PC-3 (cell line): ENCODE measurements around the gene TC2N. TPM values are rescaled to one million over a fixed set of nuclear protein-coding genes. Genes with fewer than 3 reads are reported as not detected.

Experiments used
- ATAC-seq: fragments of 200-7000 bp; cut with Tn5 transposase; 2 replicates; pipeline ENCODE4 v1.9.1; 2020; ENCODE audit warnings: mild to moderate bottlenecking, moderate library complexity
- BruUV-seq: library from RNA; stranded (reverse); fragments of 400-500 nt; replicated peaks from 2 replicates; lab custom pipeline; 2021; lab: Mats Ljungman, UMichigan
- CTCF ChIA-PET: fragments of 300-600 bp; sonication (Branson Sonifier 250); formaldehyde crosslinking; loops from one replicate; lab custom pipeline; 2022; ENCODE audit warnings: antibody characterized with exemption; lab: Charles Lee
- POLR2A ChIA-PET: fragments of 300-600 bp; sonication (Branson Sonifier 250); formaldehyde crosslinking; loops from one replicate; lab custom pipeline; 2022; ENCODE audit warnings: antibody characterized with exemption; ENCODE audit not compliant: unreplicated experiment; lab: Charles Lee
- DNase-seq: peaks from one replicate; pipeline ENCODE4 v3.0.0-alpha.2; 2015
- H2AFZ ChIP-seq: fragments of 300-600 bp; sonication (generic); 2 replicates; pipeline ENCODE4 v1.6.0; 2016; ENCODE audit warnings: antibody characterized with exemption, low read length
- H3F3A ChIP-seq: fragments of 300-600 bp; sonication (generic); one replicate; pipeline ENCODE4 v1.6.0; 2017; ENCODE audit warnings: antibody characterized with exemption, low read length, control low read depth, mild to moderate bottlenecking; ENCODE audit not compliant: unreplicated experiment
- H3K27ac ChIP-seq: fragments of 300-600 bp; sonication (generic); 2 replicates; pipeline ENCODE4 v1.5.1; 2016; ENCODE audit warnings: mild to moderate bottlenecking, low read length
- H3K27me3 ChIP-seq: fragments of 300-600 bp; sonication (generic); 2 replicates; pipeline ENCODE4 v1.6.1; 2016; ENCODE audit warnings: low read length, mixed read lengths
- H3K36me3 ChIP-seq: fragments of 300-600 bp; sonication (generic); 2 replicates; pipeline ENCODE4 v1.6.1; 2016; ENCODE audit warnings: low read depth, mixed run types, low read length, mixed read lengths
- H3K4me1 ChIP-seq: fragments of 300-600 bp; sonication (generic); 2 replicates; pipeline ENCODE4 v1.5.1; 2016; ENCODE audit warnings: low read length; ENCODE audit not compliant: insufficient read depth
- H3K4me2 ChIP-seq: fragments of 300-600 bp; sonication (generic); 2 replicates; pipeline ENCODE4 v1.6.0; 2016; ENCODE audit warnings: low read length
- H3K4me3 ChIP-seq: fragments of 300-600 bp; sonication (generic); 2 replicates; pipeline ENCODE4 v1.5.1; 2016; ENCODE audit warnings: mild to moderate bottlenecking, low read length, mixed read lengths
- H3K79me2 ChIP-seq: fragments of 300-600 bp; sonication (generic); 2 replicates; pipeline ENCODE4 v1.6.1; 2017; ENCODE audit warnings: low read length, mixed read lengths
- H3K9ac ChIP-seq: fragments of 300-600 bp; sonication (generic); 2 replicates; pipeline ENCODE4 v1.6.0; 2016; ENCODE audit warnings: mild to moderate bottlenecking, low read length
- H3K9me2 ChIP-seq: fragments of 300-600 bp; sonication (generic); replicated peaks from 2 replicates; pipeline ENCODE4 v1.6.1; 2016; ENCODE audit warnings: mixed run types, low read length, mixed read lengths
- H3K9me3 ChIP-seq: fragments of 300-600 bp; sonication (generic); 2 replicates; pipeline ENCODE4 v1.6.1; 2016; ENCODE audit warnings: low read length, mixed read lengths
- H4K20me1 ChIP-seq: fragments of 300-600 bp; sonication (generic); 2 replicates; pipeline ENCODE4 v1.6.1; 2016; ENCODE audit warnings: low read length, mixed read lengths
- EZH2 ChIP-seq: fragments of 300-600 bp; sonication (generic); IDR thresholded peaks from one replicate; pipeline ENCODE4 v1.6.1; 2017; ENCODE audit warnings: antibody characterized with exemption, mild to moderate bottlenecking, low read length; ENCODE audit not compliant: unreplicated experiment
- EZH2phosphoT487 ChIP-seq: fragments of 300-600 bp; sonication (generic); IDR thresholded peaks from 2 replicates; pipeline ENCODE4 v1.6.1; 2018; ENCODE audit warnings: mild to moderate bottlenecking, antibody characterized with exemption, low read length, borderline replicate concordance
- intact Hi-C: fragments of 100-400 bp; cut with micrococcal nuclease; formaldehyde crosslinking; loops from 2 replicates; pipeline ENCODE4 v1.9.0; 2023
- total RNA-seq: library from RNA; depleted of rRNA; stranded (reverse); fragments of >200 nt; gene quantifications from 2 replicates; pipeline ENCODE4 v1.2.3, GENCODE V29; 2014
- TF ChIP-seq, protein P1 (sequence below): fragments of 300-600 bp; sonication (generic); conservative IDR thresholded peaks from 2 replicates; pipeline ENCODE4 v1.5.1; 2017; ENCODE audit warnings: antibody characterized with exemption, low read depth, mild to moderate bottlenecking, low read length

The TC2N gene
- total RNA-seq, 1 experiment from 2014 or later, result 6.2 TPM

DNA sequence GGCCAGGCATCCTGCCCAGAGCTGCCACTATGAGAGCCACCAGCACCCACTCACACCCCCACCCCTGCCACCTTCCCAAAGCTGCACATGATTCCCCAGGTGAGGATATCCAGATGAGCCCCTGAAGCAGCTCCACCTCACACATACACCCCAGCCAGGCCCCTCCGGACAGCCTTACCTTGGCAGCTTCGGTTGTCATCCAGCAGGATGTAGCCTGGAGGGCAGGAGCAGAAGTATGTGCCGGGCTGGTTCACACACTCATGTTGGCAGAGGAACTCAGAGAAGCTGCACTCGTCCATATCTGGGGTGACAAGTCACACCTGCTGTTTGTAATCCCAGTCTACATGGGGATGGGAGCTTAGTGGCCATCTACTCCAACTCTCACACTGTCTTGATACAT, 15.4 kb upstream of the TC2N start:
- Histone ChIP-seq H2AFZ (no peak overlapping the region), H3K27ac (no peak overlapping the region), H3K9me2 (no peaks in the 10 kb centered on the region), H3K79me2 (no peaks in the 10 kb centered on the region), H3K9ac (no peak overlapping the region), H3K4me1 (peaks cover 5% of the 10 kb centered on the region), H4K20me1 (no peaks in the 10 kb centered on the region), H3K4me2 (no peak overlapping the region), H3K36me3 (no peaks in the 10 kb centered on the region), H3F3A (no peaks in the 10 kb centered on the region), H3K4me3 (no peak overlapping the region), H3K9me3 (no peaks in the 10 kb centered on the region), H3K27me3 (no peaks in the 10 kb centered on the region)
- intact Hi-C loops, result no loop called here
- DNase-seq (no peak), ATAC-seq (no peak)
- ChIA-PET POLR2A (no interaction called here), CTCF (no interaction called here)
- no peak for TF ChIP-seq EZH2phosphoT487
- no TSS peak for BruUV-seq

GRCh38 chr14:91882369-91882768, 15.0 kb upstream of the TC2N start:
- H3K36me3 ChIP-seq, result no peaks in the 10 kb centered on the region
- no TSS peak for BruUV-seq
- H3K4me2 ChIP-seq, result no peak overlapping the region
- H3K9me3 ChIP-seq, result no peaks in the 10 kb centered on the region
- no peaks in the 10 kb centered on the region for H3K9me2 ChIP-seq
- no peaks in the 10 kb centered on the region for H3K79me2 ChIP-seq
- ChIA-PET POLR2A (no interaction called here), CTCF (no interaction called here)
- DNase-seq (no peak), ATAC-seq (no peak)
- H3K9ac ChIP-seq, result no peak overlapping the region
- no peak overlapping the region for H2AFZ ChIP-seq
- TF ChIP-seq, protein P1, sequence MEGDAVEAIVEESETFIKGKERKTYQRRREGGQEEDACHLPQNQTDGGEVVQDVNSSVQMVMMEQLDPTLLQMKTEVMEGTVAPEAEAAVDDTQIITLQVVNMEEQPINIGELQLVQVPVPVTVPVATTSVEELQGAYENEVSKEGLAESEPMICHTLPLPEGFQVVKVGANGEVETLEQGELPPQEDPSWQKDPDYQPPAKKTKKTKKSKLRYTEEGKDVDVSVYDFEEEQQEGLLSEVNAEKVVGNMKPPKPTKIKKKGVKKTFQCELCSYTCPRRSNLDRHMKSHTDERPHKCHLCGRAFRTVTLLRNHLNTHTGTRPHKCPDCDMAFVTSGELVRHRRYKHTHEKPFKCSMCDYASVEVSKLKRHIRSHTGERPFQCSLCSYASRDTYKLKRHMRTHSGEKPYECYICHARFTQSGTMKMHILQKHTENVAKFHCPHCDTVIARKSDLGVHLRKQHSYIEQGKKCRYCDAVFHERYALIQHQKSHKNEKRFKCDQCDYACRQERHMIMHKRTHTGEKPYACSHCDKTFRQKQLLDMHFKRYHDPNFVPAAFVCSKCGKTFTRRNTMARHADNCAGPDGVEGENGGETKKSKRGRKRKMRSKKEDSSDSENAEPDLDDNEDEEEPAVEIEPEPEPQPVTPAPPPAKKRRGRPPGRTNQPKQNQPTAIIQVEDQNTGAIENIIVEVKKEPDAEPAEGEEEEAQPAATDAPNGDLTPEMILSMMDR, result no peak
- TF ChIP-seq EZH2, result no peak
- no peak for TF ChIP-seq EZH2phosphoT487
- H3K4me3 ChIP-seq, result no peak overlapping the region
- peaks cover 5% of the 10 kb centered on the region for H3K4me1 ChIP-seq
- intact Hi-C loops, result no loop called here
- no peaks in the 10 kb centered on the region for H3K27me3 ChIP-seq
- no peaks in the 10 kb centered on the region for H4K20me1 ChIP-seq
- H3F3A ChIP-seq, result no peaks in the 10 kb centered on the region
- no peak overlapping the region for H3K27ac ChIP-seq

- no peaks in the 10 kb centered on the region for H3K9me2 ChIP-seq
- intact Hi-C loops, result no loop called here
- ChIA-PET CTCF (no interaction called here), POLR2A (no interaction called here)
- H3K4me3 ChIP-seq, result no peak overlapping the region
- no peak overlapping the region for H3K4me2 ChIP-seq
- DNase-seq, result no peak
- H3K79me2 ChIP-seq, result no peaks in the 10 kb centered on the region
- BruUV-seq, result no TSS peak
- H2AFZ ChIP-seq, result no peak overlapping the region
- H3K36me3 ChIP-seq, result no peaks in the 10 kb centered on the region
- no peak for ATAC-seq
- 0 out of 2 replicates have a peak, but pooled peaks cover 7% of the 10 kb centered on the region for H3K27me3 ChIP-seq
- H4K20me1 ChIP-seq, result no peaks in the 10 kb centered on the region
- peaks cover 5% of the 10 kb centered on the region for H3K4me1 ChIP-seq
- no peaks in the 10 kb centered on the region for H3K9me3 ChIP-seq
- no peak for TF ChIP-seq EZH2
- TF ChIP-seq EZH2phosphoT487, result no peak
- TF ChIP-seq, protein P1, result no peak
- no peaks in the 10 kb centered on the region for H3F3A ChIP-seq
- H3K27ac ChIP-seq, result no peak overlapping the region
- no peak overlapping the region for H3K9ac ChIP-seq
These were observed 11.9 kb upstream of the TC2N start for GRCh38 chr14:91879196-91879595.
